K562 (cell line): ENCODE data around the gene TYRP1.

Experiments
- BHLHE40 ChIP-seq: IDR thresholded peaks from 2 replicates; pipeline ENCODE4 v1.6.1; 2011; ENCODE audit warnings: low read length, improper control_type of control experiment
- CCAR2 ChIP-seq: fragments of 200-400 bp; formaldehyde crosslinking; IDR thresholded peaks from 2 replicates; pipeline ENCODE4 v1.6.1; 2017; ENCODE audit warnings: mild to moderate bottlenecking, low read depth, low read length
- CHD7 ChIP-seq: fragments of 200-600 bp; sonication (generic); IDR thresholded peaks from one replicate; pipeline ENCODE4 v1.6.1; 2012; ENCODE audit warnings: mild to moderate bottlenecking, low read depth, low read length, inconsistent platforms
- CTCF ChIP-seq, 3 experiments: IDR thresholded peaks in 2 of 3; conservative IDR thresholded peaks in 1 of 3; 2 replicates each; pipeline ENCODE4 v1.5.1; 2011 to 2012; ENCODE audit warnings: low read length in 3 of 3, mild to moderate bottlenecking in 3 of 3, control low read depth in 2 of 3, improper control_type of control experiment in 1 of 3, inconsistent platforms in 1 of 3, low read depth in 1 of 3, mixed read lengths in 1 of 3, moderate library complexity in 1 of 3; ENCODE audit not compliant: insufficient read depth in 2 of 3
- EZH2 ChIP-seq: IDR thresholded peaks from 2 replicates; pipeline ENCODE4 v1.6.1; 2012; ENCODE audit warnings: low read depth, mild to moderate bottlenecking, inconsistent platforms, low read length, borderline replicate concordance
- FOXJ3 ChIP-seq: sonication (generic); formaldehyde crosslinking; IDR thresholded peaks from 2 replicates; pipeline ENCODE4 v1.4.0; 2020; ENCODE audit warnings: mild to moderate bottlenecking, missing genetic modification reagents
- GTF2F1 ChIP-seq: IDR thresholded peaks from 2 replicates; pipeline ENCODE4 v1.6.1; 2011; ENCODE audit warnings: low read depth, low read length, improper control_type of control experiment
- HDAC3 ChIP-seq: fragments of 450-650 bp; IDR thresholded peaks from 2 replicates; pipeline ENCODE4 v1.6.1; 2018; ENCODE audit warnings: borderline replicate concordance, mild to moderate bottlenecking, moderate library complexity; ENCODE audit not compliant: partially characterized antibody
- RNF2 ChIP-seq: sonication (generic); IDR thresholded peaks from 2 replicates; pipeline ENCODE4 v1.6.1; 2016
- SMARCC2 ChIP-seq: fragments of 450-650 bp; IDR thresholded peaks from 2 replicates; pipeline ENCODE4 v1.6.1; 2017; ENCODE audit warnings: antibody characterized with exemption, moderate library complexity, mild to moderate bottlenecking, low read depth
- ZNF778 ChIP-seq: fragments of 450-650 bp; formaldehyde crosslinking; IDR thresholded peaks from 2 replicates; pipeline ENCODE4 v1.4.0; 2020; ENCODE audit warnings: mild to moderate bottlenecking, moderate library complexity

GRCh38 chr9:12697719-12698118 lies 4.5 kb downstream of the TYRP1 start:
- TF ChIP-seq BHLHE40 (no peak), CCAR2 (no peak), EZH2 (no peak), CTCF (IDR thresholded peaks at IDR 0.05 in 2 of 3, conservative IDR thresholded peaks at IDR 0.05 in 1 of 3; ENCODE audit: insufficient read depth in 2 of 3, low read depth in 1 of 3, low read length in 3 of 3) (no peak), FOXJ3 (CRISPR knock-in tag) (no peak), GTF2F1 (no peak), SMARCC2 (no peak), CHD7 (no peak), ZNF778 (CRISPR knock-in tag) (no peak), RNF2 (no peak), HDAC3 (no peak)
